H1 (cell line): Measurements from ENCODE around the gene PTGIS. TPM values are rescaled to one million over a fixed set of nuclear protein-coding genes. Genes with fewer than 3 reads are reported as not detected.

Experiments
- CBX5 ChIP-seq: fragments of 300-800, 300-1000 bp; sonication (generic); IDR thresholded peaks from 2 replicates; pipeline ENCODE4 v1.7.1; 2016; ENCODE audit warnings: antibody characterized with exemption, low read length, low read depth
- JUND ChIP-seq: IDR thresholded peaks from 2 replicates; pipeline ENCODE4 v1.6.1; 2011; ENCODE audit warnings: mild to moderate bottlenecking, improper control_type of control experiment, low read length
- KDM5A ChIP-seq: fragments of 200-600 bp; IDR thresholded peaks from 2 replicates; pipeline ENCODE4 v1.7.1; 2012; ENCODE audit warnings: mild to moderate bottlenecking, low read length, inconsistent platforms, mixed read lengths
- POU5F1 ChIP-seq: IDR thresholded peaks from 2 replicates; pipeline ENCODE4 v1.6.1; 2011; ENCODE audit warnings: low read depth, mild to moderate bottlenecking, low read length, moderate library complexity
- RXRA ChIP-seq: IDR thresholded peaks from 2 replicates; pipeline ENCODE4 v1.6.1; 2011; ENCODE audit warnings: low read depth, mild to moderate bottlenecking, low read length, moderate library complexity; ENCODE audit not compliant: insufficient read depth
- SP1 ChIP-seq: IDR thresholded peaks from 2 replicates; pipeline ENCODE4 v1.6.1; 2011; ENCODE audit warnings: low read depth, low read length
- SRF ChIP-seq: IDR thresholded peaks from 2 replicates; pipeline ENCODE4 v1.6.1; 2011; ENCODE audit warnings: mild to moderate bottlenecking, low read depth, low read length, moderate library complexity
- YY1 ChIP-seq: IDR thresholded peaks from 2 replicates; pipeline ENCODE4 v1.6.1; 2011; ENCODE audit warnings: low read depth, mild to moderate bottlenecking, low read length
- ZNF274 ChIP-seq: IDR thresholded peaks from 2 replicates; pipeline ENCODE4 v1.7.0; 2012; ENCODE audit warnings: low read length, borderline replicate concordance; ENCODE audit errors: extremely low read depth
- polyA plus RNA-seq, 7 experiments: library from polyadenylated mRNA; depleted of rRNA in 3 of 7; stranded (reverse) in 5 of 7; unstranded in 2 of 7; fragments of >200 nt in 5 of 7; fragments of 200-250 nt in 2 of 7; gene quantifications; 1 replicate in 5 of 7; 2 replicates in 1 of 7; 4 replicates in 1 of 7; pipeline versions ENCODE4 v1.2.1 to v1.2.3, GENCODE V29; 2011 to 2013; ENCODE audit warnings: missing spikeins in 2 of 7, mixed read lengths in 2 of 7
- total RNA-seq: library from RNA; stranded (reverse); fragmentation: NEBNext Ultra II Directional; extraction: Animal tissue kit (Norgen Biotek cat#: 25700); gene quantifications from 2 replicates; pipeline ENCODE4 v1.2.1, GENCODE V29; 2021
- TF ChIP-seq, protein P1 (sequence below): fragments of 300-600 bp; sonication (generic); IDR thresholded peaks from 2 replicates; pipeline ENCODE4 v1.7.1; 2012; ENCODE audit warnings: low read length, moderate library complexity, mild to moderate bottlenecking, inconsistent platforms; ENCODE audit not compliant: insufficient replicate concordance

Gene PTGIS
- total and polyA plus RNA-seq, 2 of the 8 experiments (the other 6 are each of a cell fraction or from before 2014, with no cell fraction given) = 29.9 to 35.5 TPM

DNA sequence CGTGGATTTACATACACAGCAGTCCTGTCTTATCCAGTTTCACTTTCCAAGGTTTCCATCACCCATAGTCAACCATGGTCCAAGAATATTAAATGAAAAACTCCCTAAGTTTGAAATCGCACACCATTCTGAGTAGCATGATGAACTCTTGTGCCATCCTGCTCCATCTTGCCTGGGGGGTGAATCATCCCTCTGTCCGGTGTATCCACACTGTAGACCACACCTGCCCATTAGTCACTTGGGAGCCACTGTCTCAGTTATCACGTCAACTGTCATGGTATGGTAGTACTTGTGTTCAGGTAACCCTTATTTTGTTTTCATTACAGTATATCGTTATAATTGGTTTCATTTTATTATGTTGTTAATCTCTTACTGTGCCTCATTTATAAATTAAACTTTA is 38.5 kb downstream of the PTGIS start (continued):
- TF ChIP-seq, protein P1, sequence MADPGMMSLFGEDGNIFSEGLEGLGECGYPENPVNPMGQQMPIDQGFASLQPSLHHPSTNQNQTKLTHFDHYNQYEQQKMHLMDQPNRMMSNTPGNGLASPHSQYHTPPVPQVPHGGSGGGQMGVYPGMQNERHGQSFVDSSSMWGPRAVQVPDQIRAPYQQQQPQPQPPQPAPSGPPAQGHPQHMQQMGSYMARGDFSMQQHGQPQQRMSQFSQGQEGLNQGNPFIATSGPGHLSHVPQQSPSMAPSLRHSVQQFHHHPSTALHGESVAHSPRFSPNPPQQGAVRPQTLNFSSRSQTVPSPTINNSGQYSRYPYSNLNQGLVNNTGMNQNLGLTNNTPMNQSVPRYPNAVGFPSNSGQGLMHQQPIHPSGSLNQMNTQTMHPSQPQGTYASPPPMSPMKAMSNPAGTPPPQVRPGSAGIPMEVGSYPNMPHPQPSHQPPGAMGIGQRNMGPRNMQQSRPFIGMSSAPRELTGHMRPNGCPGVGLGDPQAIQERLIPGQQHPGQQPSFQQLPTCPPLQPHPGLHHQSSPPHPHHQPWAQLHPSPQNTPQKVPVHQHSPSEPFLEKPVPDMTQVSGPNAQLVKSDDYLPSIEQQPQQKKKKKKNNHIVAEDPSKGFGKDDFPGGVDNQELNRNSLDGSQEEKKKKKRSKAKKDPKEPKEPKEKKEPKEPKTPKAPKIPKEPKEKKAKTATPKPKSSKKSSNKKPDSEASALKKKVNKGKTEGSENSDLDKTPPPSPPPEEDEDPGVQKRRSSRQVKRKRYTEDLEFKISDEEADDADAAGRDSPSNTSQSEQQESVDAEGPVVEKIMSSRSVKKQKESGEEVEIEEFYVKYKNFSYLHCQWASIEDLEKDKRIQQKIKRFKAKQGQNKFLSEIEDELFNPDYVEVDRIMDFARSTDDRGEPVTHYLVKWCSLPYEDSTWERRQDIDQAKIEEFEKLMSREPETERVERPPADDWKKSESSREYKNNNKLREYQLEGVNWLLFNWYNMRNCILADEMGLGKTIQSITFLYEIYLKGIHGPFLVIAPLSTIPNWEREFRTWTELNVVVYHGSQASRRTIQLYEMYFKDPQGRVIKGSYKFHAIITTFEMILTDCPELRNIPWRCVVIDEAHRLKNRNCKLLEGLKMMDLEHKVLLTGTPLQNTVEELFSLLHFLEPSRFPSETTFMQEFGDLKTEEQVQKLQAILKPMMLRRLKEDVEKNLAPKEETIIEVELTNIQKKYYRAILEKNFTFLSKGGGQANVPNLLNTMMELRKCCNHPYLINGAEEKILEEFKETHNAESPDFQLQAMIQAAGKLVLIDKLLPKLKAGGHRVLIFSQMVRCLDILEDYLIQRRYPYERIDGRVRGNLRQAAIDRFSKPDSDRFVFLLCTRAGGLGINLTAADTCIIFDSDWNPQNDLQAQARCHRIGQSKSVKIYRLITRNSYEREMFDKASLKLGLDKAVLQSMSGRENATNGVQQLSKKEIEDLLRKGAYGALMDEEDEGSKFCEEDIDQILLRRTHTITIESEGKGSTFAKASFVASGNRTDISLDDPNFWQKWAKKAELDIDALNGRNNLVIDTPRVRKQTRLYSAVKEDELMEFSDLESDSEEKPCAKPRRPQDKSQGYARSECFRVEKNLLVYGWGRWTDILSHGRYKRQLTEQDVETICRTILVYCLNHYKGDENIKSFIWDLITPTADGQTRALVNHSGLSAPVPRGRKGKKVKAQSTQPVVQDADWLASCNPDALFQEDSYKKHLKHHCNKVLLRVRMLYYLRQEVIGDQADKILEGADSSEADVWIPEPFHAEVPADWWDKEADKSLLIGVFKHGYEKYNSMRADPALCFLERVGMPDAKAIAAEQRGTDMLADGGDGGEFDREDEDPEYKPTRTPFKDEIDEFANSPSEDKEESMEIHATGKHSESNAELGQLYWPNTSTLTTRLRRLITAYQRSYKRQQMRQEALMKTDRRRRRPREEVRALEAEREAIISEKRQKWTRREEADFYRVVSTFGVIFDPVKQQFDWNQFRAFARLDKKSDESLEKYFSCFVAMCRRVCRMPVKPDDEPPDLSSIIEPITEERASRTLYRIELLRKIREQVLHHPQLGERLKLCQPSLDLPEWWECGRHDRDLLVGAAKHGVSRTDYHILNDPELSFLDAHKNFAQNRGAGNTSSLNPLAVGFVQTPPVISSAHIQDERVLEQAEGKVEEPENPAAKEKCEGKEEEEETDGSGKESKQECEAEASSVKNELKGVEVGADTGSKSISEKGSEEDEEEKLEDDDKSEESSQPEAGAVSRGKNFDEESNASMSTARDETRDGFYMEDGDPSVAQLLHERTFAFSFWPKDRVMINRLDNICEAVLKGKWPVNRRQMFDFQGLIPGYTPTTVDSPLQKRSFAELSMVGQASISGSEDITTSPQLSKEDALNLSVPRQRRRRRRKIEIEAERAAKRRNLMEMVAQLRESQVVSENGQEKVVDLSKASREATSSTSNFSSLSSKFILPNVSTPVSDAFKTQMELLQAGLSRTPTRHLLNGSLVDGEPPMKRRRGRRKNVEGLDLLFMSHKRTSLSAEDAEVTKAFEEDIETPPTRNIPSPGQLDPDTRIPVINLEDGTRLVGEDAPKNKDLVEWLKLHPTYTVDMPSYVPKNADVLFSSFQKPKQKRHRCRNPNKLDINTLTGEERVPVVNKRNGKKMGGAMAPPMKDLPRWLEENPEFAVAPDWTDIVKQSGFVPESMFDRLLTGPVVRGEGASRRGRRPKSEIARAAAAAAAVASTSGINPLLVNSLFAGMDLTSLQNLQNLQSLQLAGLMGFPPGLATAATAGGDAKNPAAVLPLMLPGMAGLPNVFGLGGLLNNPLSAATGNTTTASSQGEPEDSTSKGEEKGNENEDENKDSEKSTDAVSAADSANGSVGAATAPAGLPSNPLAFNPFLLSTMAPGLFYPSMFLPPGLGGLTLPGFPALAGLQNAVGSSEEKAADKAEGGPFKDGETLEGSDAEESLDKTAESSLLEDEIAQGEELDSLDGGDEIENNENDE = no peak
- TF ChIP-seq RXRA = no peak
- TF ChIP-seq YY1 = no peak
- no peak for TF ChIP-seq CBX5
- no peak for TF ChIP-seq KDM5A
- TF ChIP-seq JUND = no peak
- TF ChIP-seq ZNF274 = no peak
- no peak for TF ChIP-seq SRF
- no peak for TF ChIP-seq POU5F1
- TF ChIP-seq SP1 = no peak
